ENCODE measurements around the gene COL19A1.

Gene COL19A1

DNA sequence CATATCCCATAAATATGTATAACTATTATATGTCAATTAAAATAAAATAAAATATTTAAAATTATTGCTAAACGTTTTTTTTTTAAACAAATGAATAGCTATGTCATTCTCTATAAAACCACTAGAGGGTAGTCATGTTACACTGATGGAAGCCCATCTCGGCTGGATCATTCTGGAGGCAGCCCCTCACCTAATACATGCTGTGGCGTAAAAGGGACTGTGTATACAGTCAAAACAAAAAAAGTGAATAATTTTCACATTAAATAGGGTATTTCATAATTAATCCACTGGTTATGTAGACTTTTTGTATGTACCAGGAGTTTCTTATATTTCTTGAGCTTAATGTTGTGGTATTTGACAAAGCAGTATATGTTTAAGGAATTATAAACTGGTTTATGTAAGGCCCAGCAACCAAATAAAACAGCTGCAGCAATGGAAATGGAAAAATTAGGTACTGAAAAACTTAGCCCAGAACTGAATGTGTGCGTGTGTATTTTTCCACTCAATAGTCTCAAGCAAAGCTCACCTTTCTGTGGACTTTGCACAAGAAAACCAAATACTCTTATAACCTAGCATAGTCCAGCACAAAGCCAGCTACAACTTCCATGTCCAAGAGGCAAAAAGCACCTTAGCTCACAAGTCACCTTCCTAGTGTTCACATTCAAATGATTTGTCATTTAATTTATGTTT is 354.8 kb downstream of the COL19A1 start:
- TF ChIP-seq, protein P1, sequence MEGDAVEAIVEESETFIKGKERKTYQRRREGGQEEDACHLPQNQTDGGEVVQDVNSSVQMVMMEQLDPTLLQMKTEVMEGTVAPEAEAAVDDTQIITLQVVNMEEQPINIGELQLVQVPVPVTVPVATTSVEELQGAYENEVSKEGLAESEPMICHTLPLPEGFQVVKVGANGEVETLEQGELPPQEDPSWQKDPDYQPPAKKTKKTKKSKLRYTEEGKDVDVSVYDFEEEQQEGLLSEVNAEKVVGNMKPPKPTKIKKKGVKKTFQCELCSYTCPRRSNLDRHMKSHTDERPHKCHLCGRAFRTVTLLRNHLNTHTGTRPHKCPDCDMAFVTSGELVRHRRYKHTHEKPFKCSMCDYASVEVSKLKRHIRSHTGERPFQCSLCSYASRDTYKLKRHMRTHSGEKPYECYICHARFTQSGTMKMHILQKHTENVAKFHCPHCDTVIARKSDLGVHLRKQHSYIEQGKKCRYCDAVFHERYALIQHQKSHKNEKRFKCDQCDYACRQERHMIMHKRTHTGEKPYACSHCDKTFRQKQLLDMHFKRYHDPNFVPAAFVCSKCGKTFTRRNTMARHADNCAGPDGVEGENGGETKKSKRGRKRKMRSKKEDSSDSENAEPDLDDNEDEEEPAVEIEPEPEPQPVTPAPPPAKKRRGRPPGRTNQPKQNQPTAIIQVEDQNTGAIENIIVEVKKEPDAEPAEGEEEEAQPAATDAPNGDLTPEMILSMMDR (IDR thresholded peaks at IDR 0.05), result no peak
- H3K9me3 ChIP-seq, result no peaks in the 10 kb centered on the region
- H3K4me1 ChIP-seq (ENCODE audit: control insufficient read depth in 1 of 2, insufficient read depth in 1 of 2, low read depth in 1 of 2, low read length in 1 of 2), result no peaks in the 10 kb centered on the region
- no peaks in the 10 kb centered on the region for H3K36me3 ChIP-seq
- H3K27me3 ChIP-seq, result no peaks in the 10 kb centered on the region
- H3K27ac ChIP-seq, result no peak overlapping the region
- no peak overlapping the region for H3K4me3 ChIP-seq (ENCODE audit: low read depth in 1 of 2, low read length in 1 of 2)

DNA sequence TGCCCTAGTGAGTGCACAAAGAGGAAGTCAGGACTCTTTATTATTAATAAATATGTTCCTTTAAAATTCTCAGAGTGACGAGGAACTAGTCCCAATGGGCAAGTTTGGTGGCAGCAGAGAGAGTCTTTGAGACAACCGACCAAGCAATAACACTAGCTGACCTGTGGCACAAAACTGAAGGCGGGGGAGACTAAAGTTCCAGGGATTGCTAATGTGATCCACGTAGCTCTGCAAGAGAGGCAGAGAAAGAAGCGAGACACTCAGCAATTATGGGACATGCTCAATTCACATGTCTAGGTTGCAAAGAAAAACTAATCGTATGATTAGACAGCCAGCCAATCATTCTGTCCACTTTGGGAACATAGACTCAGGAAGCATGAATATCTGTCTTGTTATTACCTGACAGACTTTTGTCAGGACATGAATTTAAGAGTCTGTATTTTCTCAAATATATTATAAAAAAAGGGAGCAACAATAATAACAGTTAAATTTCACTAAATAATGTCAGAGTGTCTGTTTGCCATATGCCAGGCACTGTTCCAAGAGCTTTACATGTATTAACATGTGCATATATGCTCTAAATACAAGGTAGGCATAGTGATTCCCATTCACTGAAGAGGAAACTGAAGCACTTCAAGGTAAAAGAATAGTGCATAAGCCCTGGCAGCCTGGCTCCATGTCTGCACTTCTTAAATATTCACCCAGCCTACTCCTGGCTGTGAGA is 355.5 kb downstream of the COL19A1 start:
- no peaks in the 10 kb centered on the region for H3K27me3 ChIP-seq
- H3K4me1 ChIP-seq (ENCODE audit: control insufficient read depth in 1 of 2, insufficient read depth in 1 of 2, low read depth in 1 of 2, low read length in 1 of 2), result no peaks in the 10 kb centered on the region
- no peak overlapping the region for H3K4me3 ChIP-seq (ENCODE audit: low read depth in 1 of 2, low read length in 1 of 2)
- no peaks in the 10 kb centered on the region for H3K36me3 ChIP-seq
- no peaks in the 10 kb centered on the region for H3K9me3 ChIP-seq
- no peak overlapping the region for H3K27ac ChIP-seq
- TF ChIP-seq, protein P1 (IDR thresholded peaks at IDR 0.05), result no peak

DNA sequence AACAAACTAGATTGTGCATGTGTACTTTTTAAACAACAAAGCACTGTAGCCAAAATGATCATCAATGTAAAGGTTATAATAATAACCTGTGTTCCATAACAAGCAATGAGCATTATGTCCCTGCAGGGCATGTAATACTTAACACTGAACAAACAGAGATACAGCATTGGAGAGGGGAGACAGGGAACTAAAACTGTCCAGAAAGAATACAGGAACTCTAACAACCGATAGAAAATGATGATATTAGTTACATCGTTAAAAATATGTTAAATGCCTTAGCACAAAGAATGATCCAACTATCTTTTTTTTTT is 356.0 kb downstream of the COL19A1 start:
- Histone ChIP-seq H3K4me3 (ENCODE audit: low read depth in 1 of 2, low read length in 1 of 2) (no peak overlapping the region), H3K27ac (no peak overlapping the region), H3K4me1 (ENCODE audit: control insufficient read depth in 1 of 2, insufficient read depth in 1 of 2, low read depth in 1 of 2, low read length in 1 of 2) (no peaks in the 10 kb centered on the region), H3K27me3 (no peaks in the 10 kb centered on the region), H3K9me3 (no peaks in the 10 kb centered on the region), H3K36me3 (no peaks in the 10 kb centered on the region)
- TF ChIP-seq, protein P1 (IDR thresholded peaks at IDR 0.05), result no peak

DNA sequence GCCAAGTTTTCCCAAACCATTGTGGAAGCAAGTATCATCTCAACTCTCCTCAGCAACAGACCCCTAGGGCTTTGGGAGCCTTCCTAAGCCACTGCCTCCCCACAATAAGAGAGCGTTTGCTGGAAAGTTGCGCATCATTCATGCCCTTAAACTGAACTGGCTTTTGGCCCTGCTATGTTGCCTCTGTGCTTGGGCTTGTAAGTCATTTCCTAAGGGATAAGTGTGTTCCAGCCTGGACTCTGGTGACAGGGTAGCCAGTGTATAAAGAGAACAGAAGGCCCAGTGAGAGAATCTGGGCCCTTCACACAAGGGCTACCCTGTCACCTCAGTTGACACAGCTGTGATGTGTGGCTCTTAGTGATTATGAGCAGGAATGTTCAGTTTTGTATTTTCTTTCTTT is 358.7 kb downstream of the COL19A1 start:
- H3K4me3 ChIP-seq (ENCODE audit: low read depth in 1 of 2, low read length in 1 of 2), result no peak overlapping the region
- H3K4me1 ChIP-seq (ENCODE audit: control insufficient read depth in 1 of 2, insufficient read depth in 1 of 2, low read depth in 1 of 2, low read length in 1 of 2), result no peaks in the 10 kb centered on the region
- H3K27ac ChIP-seq, result no peak overlapping the region
- H3K27me3 ChIP-seq, result no peaks in the 10 kb centered on the region
- no peaks in the 10 kb centered on the region for H3K36me3 ChIP-seq
- TF ChIP-seq, protein P1 (IDR thresholded peaks at IDR 0.05), result no peak
- H3K9me3 ChIP-seq, result no peaks in the 10 kb centered on the region

DNA sequence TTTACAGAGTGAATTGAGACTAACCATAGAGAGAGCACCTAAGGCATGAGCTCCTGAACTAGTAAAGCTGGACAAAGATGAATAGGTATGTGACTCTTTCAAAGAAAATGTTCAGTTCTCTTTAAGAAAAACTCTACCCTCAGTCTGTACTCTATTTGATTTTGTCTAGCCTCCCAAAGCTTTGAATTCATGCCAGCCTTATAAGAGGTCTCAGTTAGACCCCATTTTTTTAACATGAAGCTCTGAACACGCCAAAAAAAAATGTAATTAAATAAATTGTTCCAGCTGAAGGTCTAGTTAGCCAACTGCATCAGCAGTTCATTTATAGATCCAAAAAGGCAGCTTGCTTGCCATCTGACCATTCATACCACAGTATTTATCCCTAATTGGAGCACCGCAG is 365.0 kb downstream of the COL19A1 start:
- Histone ChIP-seq H3K4me1 (ENCODE audit: control insufficient read depth in 1 of 2, insufficient read depth in 1 of 2, low read depth in 1 of 2, low read length in 1 of 2) (no peaks in the 10 kb centered on the region), H3K36me3 (no peaks in the 10 kb centered on the region), H3K9me3 (no peaks in the 10 kb centered on the region), H3K4me3 (ENCODE audit: low read depth in 1 of 2, low read length in 1 of 2) (no peak overlapping the region), H3K27me3 (no peaks in the 10 kb centered on the region), H3K27ac (no peak overlapping the region)
- TF ChIP-seq, protein P1 (IDR thresholded peaks at IDR 0.05), result no peak
